Measurements from ENCODE around the gene PRDM12. TPM values are rescaled to one million over a fixed set of nuclear protein-coding genes. Genes with fewer than 3 reads are reported as not detected.

PRDM12 gene
- total RNA-seq, 1 donor from 2014 or later = not detected

DNA sequence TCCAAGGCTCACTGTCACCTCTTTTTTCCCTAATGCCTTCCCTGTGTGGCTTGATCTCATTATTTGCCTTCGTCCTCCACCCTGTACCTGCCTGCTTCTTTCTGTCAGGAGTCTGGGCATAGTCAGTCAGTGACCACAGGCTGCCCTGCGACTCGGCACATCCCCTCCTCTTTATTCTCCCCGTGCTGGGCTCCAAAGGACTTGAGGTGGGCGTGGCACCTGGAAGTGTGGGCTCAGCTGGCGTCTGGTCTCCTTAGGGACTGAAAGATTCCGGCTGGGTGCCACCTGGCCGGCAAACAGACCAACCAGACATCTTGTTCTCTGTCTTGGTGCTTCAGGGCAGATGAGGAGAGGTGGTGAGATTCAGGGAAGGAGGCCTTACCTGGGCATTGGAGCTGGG, 29.6 kb upstream of the PRDM12 start:
- TF ChIP-seq, protein P1, sequence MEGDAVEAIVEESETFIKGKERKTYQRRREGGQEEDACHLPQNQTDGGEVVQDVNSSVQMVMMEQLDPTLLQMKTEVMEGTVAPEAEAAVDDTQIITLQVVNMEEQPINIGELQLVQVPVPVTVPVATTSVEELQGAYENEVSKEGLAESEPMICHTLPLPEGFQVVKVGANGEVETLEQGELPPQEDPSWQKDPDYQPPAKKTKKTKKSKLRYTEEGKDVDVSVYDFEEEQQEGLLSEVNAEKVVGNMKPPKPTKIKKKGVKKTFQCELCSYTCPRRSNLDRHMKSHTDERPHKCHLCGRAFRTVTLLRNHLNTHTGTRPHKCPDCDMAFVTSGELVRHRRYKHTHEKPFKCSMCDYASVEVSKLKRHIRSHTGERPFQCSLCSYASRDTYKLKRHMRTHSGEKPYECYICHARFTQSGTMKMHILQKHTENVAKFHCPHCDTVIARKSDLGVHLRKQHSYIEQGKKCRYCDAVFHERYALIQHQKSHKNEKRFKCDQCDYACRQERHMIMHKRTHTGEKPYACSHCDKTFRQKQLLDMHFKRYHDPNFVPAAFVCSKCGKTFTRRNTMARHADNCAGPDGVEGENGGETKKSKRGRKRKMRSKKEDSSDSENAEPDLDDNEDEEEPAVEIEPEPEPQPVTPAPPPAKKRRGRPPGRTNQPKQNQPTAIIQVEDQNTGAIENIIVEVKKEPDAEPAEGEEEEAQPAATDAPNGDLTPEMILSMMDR (IDR thresholded peaks at IDR 0.05) = no peak
- Histone ChIP-seq H3K9me3 (no peaks in the 10 kb centered on the region), H3K27ac (no peak overlapping the region), H3K4me1 (no peaks in the 10 kb centered on the region), H3K27me3 (no peaks in the 10 kb centered on the region), H3K4me3 (no peak overlapping the region), H3K36me3 (peaks cover 68 to 80% of the 10 kb centered on the region in 2 donors)
- intact Hi-C loops (cut with DNase I) = no loop called here
- DNase-seq (ENCODE audit: low spot score in 2 of 2) = no peak

DNA sequence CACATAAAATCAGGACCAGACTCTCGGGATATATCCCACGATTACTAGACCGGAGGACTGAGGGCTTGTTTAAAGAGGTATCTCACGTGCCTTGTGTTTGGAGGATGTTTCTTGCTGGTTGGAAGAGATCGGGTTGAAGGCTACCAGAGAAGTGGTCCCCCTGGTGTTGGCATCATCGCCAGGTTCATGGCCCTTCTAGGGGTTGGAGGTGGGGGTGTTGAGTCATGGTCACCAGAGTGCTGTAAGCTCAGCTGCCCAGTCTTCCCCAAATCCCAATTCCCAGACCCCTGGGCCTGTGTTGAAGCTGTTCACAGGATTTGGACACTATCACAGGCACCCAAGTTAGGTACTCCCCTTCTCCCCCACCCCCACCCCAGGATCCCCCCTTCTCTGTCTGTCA, 29.1 kb upstream of the PRDM12 start:
- H3K27me3 ChIP-seq = no peaks in the 10 kb centered on the region
- DNase-seq (ENCODE audit: low spot score in 2 of 2) = no peak
- H3K9me3 ChIP-seq = no peaks in the 10 kb centered on the region
- TF ChIP-seq, protein P1 (IDR thresholded peaks at IDR 0.05) = no peak
- H3K27ac ChIP-seq = no peak overlapping the region
- intact Hi-C loops (cut with DNase I) = no loop called here
- H3K36me3 ChIP-seq = peaks cover 63 to 75% of the 10 kb centered on the region in 2 donors
- H3K4me1 ChIP-seq = no peaks in the 10 kb centered on the region
- no peak overlapping the region for H3K4me3 ChIP-seq

DNA sequence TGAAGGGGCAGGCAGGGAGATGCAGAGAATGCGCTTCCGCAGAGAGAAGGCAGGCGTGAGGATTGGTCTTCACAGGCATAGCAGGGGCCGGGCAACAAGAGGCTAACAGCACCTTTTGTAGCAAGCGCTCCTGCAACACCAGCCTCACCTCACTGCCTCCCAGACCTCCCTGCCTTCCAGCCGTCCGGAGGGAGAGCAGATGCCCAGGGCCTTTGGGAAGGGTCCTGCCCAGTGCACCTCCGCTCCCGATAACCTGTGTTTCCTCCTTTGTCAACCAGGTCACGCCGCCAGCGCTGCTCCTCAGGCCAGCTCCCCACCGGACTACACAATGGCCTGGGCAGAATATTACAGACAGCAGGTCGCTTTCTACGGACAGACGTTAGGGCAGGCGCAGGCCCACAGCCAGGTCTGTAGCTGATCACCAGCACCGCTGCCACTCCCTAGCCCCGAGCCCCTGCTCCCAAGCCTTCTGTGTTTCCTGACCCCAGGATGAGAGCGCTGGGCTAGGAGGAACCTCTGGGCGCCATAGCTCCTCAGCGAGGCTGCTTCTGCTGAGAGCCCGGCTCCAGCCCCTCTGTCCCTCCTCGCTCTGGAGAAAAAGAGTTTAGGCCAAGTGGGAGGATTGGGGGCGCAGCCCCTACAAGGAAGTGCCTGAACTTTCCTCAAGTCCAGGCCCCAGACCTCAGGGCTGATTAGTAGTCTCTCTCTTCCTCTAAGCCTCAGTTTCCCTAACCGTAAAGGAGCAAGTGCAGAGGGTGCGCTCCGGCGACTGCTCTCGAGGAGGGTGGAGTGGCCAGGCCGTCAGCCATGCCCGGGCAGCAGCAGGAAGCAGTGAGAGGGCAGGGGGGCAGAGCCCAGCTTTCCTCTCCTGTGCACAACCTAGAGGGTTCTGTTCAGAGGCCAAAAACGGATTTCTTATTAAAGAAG, 28.4 kb upstream of the PRDM12 start:
- no peak for DNase-seq (ENCODE audit: low spot score in 2 of 2)
- no peaks in the 10 kb centered on the region for H3K27me3 ChIP-seq

DNA sequence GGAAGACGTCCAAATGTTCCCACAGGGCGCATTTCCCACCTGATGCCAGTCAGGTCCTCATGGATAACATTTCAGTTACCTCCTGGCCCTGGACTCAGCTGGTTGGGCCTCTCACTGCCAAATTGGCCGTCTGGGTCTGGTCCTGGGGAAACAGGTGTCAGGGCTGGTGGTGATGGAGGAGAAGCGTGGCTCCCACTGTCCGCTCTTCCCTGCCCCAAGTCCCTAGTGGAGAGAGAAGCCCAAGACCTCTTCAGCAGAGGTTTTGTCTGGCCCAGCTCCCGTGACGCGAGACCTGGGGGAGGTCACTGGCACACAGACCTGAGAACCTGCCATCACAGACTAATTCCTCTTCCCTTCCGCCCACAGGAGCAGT, 27.8 kb upstream of the PRDM12 start:
- H3K4me3 ChIP-seq = no peak overlapping the region
- TF ChIP-seq, protein P1 (IDR thresholded peaks at IDR 0.05) = no peak
- H3K27ac ChIP-seq = no peak overlapping the region
- H3K4me1 ChIP-seq = no peaks in the 10 kb centered on the region
- H3K27me3 ChIP-seq = no peaks in the 10 kb centered on the region
- intact Hi-C loops (cut with DNase I) = no loop called here
- H3K36me3 ChIP-seq = peaks cover 50 to 62% of the 10 kb centered on the region in 2 donors
- no peaks in the 10 kb centered on the region for H3K9me3 ChIP-seq
- no peak for DNase-seq (ENCODE audit: low spot score in 2 of 2)

More for the DNA sequence above, 28.4 kb upstream of the PRDM12 start:
- Histone ChIP-seq H3K9me3 (no peaks in the 10 kb centered on the region), H3K36me3 (peaks cover 57 to 69% of the 10 kb centered on the region in 2 donors), H3K4me3 (no peak overlapping the region), H3K4me1 (no peaks in the 10 kb centered on the region), H3K27ac (no peak overlapping the region)
- intact Hi-C loops (cut with DNase I) = no loop called here
- TF ChIP-seq, protein P1 (IDR thresholded peaks at IDR 0.05) = no peak

DNA sequence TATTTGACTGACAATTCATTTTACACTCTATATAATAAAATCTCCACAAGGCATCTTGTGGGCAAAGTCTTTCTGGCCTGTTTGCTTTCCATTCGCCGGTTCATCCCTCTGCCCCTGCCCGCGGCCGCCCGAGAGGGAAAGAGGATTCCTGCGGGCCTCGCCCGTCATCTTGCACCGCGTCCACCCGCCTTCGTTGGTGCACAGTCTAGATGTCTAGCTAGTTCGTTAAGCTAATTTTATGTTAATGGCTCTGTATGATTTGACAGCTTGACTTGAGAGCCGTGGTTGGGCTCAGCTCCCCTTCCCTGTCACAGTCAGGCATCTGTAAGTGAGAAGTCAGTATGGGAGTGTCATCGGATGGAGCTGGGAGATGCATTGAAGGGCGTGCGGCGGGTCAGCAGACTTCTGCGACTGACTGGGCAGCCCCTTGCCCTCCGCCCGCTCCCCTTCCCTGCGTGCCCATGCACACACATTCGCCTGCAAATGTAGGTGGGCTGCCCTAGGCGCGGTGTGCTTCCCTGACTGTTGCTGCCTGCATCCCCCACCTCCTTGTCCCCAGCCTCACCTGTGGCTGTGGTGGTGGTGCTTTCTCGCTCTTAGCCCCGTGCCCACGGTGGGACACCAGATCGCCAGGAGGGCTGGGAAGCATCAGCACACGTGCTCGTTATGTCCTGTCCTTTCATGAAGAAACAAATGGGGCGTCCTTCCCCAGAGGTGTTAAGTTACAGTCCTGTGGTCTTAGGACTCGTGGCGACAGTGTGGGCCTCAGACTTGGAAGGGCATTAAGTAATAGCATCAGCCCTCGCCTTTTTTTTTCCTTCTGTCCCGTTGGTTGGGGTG, 25.9 kb upstream of the PRDM12 start:
- no peak overlapping the region for H3K27ac ChIP-seq
- intact Hi-C loops (cut with DNase I) = no loop called here
- TF ChIP-seq, protein P1 (IDR thresholded peaks at IDR 0.05) = no peak
- H3K27me3 ChIP-seq = no peaks in the 10 kb centered on the region
- H3K4me1 ChIP-seq = no peaks in the 10 kb centered on the region
- peaks cover 34 to 45% of the 10 kb centered on the region in 2 donors for H3K36me3 ChIP-seq
- no peaks in the 10 kb centered on the region for H3K9me3 ChIP-seq
- no peak for DNase-seq (ENCODE audit: low spot score in 2 of 2)
- no peak overlapping the region for H3K4me3 ChIP-seq

All from ascending aorta (tissue), 2 donors.